Esophagus squamous epithelium (tissue), 4 donors: ENCODE results near the gene PAF1.

ENCODE experiments used
- POLR2A ChIP-seq, 4 donors: fragments of 450-650 bp; IDR thresholded peaks; one replicate each; pipeline ENCODE4 v1.6.1; 2017; ENCODE audit warnings: antibody characterized with exemption in 4 of 4, mild to moderate bottlenecking in 4 of 4, moderate library complexity in 3 of 4
- TF ChIP-seq, protein P1 (sequence below), 6 experiments: fragments of 450-650 bp in 4 of 6; fragments of 200-600 bp in 2 of 6; sonication (generic) in 2 of 6; IDR thresholded peaks; one replicate each; pipeline ENCODE4 v1.5.1; 2016 to 2019; ENCODE audit warnings: antibody characterized with exemption in 6 of 6, mild to moderate bottlenecking in 4 of 6, moderate library complexity in 4 of 6

DNA sequence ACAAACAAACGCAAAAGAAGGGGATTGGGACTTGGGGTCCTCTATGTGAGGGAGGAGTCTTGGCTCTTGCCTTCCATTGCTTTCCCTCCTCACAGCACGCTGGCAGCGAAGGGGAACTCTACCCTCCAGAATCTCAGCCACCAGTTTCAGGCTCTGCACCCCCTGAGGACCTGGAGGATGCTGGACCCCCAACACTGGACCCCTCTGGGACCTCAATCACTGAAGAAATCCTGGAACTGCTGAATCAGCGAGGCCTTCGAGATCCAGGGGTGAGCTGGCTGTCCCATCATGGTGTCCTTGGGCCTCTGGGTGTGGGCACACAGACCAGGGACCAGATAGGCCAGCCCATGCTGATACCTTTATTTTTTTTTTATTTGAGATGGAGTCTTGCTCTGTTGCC lies 31.1 kb upstream of the PAF1 start:
- TF ChIP-seq, protein P1, sequence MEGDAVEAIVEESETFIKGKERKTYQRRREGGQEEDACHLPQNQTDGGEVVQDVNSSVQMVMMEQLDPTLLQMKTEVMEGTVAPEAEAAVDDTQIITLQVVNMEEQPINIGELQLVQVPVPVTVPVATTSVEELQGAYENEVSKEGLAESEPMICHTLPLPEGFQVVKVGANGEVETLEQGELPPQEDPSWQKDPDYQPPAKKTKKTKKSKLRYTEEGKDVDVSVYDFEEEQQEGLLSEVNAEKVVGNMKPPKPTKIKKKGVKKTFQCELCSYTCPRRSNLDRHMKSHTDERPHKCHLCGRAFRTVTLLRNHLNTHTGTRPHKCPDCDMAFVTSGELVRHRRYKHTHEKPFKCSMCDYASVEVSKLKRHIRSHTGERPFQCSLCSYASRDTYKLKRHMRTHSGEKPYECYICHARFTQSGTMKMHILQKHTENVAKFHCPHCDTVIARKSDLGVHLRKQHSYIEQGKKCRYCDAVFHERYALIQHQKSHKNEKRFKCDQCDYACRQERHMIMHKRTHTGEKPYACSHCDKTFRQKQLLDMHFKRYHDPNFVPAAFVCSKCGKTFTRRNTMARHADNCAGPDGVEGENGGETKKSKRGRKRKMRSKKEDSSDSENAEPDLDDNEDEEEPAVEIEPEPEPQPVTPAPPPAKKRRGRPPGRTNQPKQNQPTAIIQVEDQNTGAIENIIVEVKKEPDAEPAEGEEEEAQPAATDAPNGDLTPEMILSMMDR (IDR thresholded peaks at IDR 0.05) = no peak
- no peak for TF ChIP-seq POLR2A (IDR thresholded peaks at IDR 0.05)
